Measurements from ENCODE around the gene TUFM. TPM values are rescaled to one million over a fixed set of nuclear protein-coding genes. Genes with fewer than 3 reads are reported as not detected.
A peak's percentile ranks its signal among the peaks of the same experiment; 100 is the strongest.

The TUFM gene
- total RNA-seq, 1 experiment from 2014 or later: 361 TPM

- TF ChIP-seq, protein P1, sequence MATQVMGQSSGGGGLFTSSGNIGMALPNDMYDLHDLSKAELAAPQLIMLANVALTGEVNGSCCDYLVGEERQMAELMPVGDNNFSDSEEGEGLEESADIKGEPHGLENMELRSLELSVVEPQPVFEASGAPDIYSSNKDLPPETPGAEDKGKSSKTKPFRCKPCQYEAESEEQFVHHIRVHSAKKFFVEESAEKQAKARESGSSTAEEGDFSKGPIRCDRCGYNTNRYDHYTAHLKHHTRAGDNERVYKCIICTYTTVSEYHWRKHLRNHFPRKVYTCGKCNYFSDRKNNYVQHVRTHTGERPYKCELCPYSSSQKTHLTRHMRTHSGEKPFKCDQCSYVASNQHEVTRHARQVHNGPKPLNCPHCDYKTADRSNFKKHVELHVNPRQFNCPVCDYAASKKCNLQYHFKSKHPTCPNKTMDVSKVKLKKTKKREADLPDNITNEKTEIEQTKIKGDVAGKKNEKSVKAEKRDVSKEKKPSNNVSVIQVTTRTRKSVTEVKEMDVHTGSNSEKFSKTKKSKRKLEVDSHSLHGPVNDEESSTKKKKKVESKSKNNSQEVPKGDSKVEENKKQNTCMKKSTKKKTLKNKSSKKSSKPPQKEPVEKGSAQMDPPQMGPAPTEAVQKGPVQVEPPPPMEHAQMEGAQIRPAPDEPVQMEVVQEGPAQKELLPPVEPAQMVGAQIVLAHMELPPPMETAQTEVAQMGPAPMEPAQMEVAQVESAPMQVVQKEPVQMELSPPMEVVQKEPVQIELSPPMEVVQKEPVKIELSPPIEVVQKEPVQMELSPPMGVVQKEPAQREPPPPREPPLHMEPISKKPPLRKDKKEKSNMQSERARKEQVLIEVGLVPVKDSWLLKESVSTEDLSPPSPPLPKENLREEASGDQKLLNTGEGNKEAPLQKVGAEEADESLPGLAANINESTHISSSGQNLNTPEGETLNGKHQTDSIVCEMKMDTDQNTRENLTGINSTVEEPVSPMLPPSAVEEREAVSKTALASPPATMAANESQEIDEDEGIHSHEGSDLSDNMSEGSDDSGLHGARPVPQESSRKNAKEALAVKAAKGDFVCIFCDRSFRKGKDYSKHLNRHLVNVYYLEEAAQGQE (IDR thresholded peaks at IDR 0.05; ENCODE audit: low read depth): no peak
- TF ChIP-seq, protein P2, sequence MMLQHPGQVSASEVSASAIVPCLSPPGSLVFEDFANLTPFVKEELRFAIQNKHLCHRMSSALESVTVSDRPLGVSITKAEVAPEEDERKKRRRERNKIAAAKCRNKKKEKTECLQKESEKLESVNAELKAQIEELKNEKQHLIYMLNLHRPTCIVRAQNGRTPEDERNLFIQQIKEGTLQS (IDR thresholded peaks at IDR 0.05): no peak
- no peak for TF ChIP-seq POLR2AphosphoS5 (IDR thresholded peaks at IDR 0.05; ENCODE audit: low read depth, low read length)
- no peak for TF ChIP-seq EZH2 (IDR thresholded peaks at IDR 0.05)
These were observed 19.0 kb upstream of the TUFM start (continued) for GRCh38 chr16:28865001-28865688.

GRCh38 chr16:28863929-28864793 lies 18.0 kb upstream of the TUFM start:
- H2AFZ ChIP-seq (ENCODE audit: low read depth, low read length, poor library complexity, severe bottlenecking): no peak overlapping the region
- peak overlapping the region; percentile 94 for H3K4me3 ChIP-seq (replicated peaks in 1 of 2; ENCODE audit: low read depth in 1 of 2, low read length in 2 of 2)
- no peaks in the 10 kb centered on the region for H3K27me3 ChIP-seq (ENCODE audit: insufficient read depth, low read length)
- ATAC-seq (peak; percentile 9), DNase-seq (ENCODE audit: low read depth, low spot score) (no peak)
- ChIA-PET POLR2A (interaction anchor here (1.1 to 2.9 kb wide), 4 partner anchors 18 to 81 kb away, joined by 3 to 20 read pairs (median 6); partner anchors contain the start of genes RABEP2 and TUFM), RAD21 (ENCODE audit: low non-redundant PET in 1 of 2, low total read pairs in 2 of 2, uncharacterized antibody in 2 of 2, unreplicated experiment in 2 of 2) (no interaction called here), CTCF (interaction anchor here (0.6 to 1.3 kb wide), 3 partner anchors 10 to 77 kb away, joined by 3 to 5 read pairs (median 4); partner anchors contain the start of gene TUFM)
- H3K27ac ChIP-seq (ENCODE audit: low read depth, low read length): peak overlapping the region; percentile 84
- no peaks in the 10 kb centered on the region for H4K20me1 ChIP-seq (ENCODE audit: insufficient read depth)
- no peaks in the 10 kb centered on the region for H3K9me3 ChIP-seq (ENCODE audit: control insufficient read depth in 1 of 2, insufficient read depth in 1 of 2, low read depth in 1 of 2, low read length in 2 of 2)
- H3K4me2 ChIP-seq (ENCODE audit: low read length): peak overlapping the region; percentile 89
- H3K4me1 ChIP-seq (ENCODE audit: control insufficient read depth in 1 of 2, insufficient read depth in 2 of 2, low read length in 2 of 2): peaks cover 16 to 24% of the 10 kb centered on the region in 2 experiments
- intact Hi-C loops (cut with micrococcal nuclease): loop anchor here (1.0 kb wide), 1 partner anchor 82 kb away; no protein-coding TSS in a partner anchor
- H3K79me2 ChIP-seq (ENCODE audit: insufficient read depth, low read length): peaks cover 52% of the 10 kb centered on the region
- peaks cover 9 to 10% of the 10 kb centered on the region in 2 experiments; a peak in 3 of 4 replicates for H3K36me3 ChIP-seq (ENCODE audit: control insufficient read depth in 1 of 2, insufficient read depth in 2 of 2, low read length in 2 of 2)
- peak overlapping the region; percentile 97 for H3K9ac ChIP-seq (ENCODE audit: low read length)
- BruUV-seq (replicated peaks): no TSS peak
- no peaks in the 10 kb centered on the region for H3K9me2 ChIP-seq (ENCODE audit: insufficient read depth)
- TF ChIP-seq, protein P2 (IDR thresholded peaks at IDR 0.05): no peak
- TF ChIP-seq YY1 (IDR thresholded peaks at IDR 0.05; ENCODE audit: extremely low read depth, insufficient replicate concordance, low read depth, low read length): no peak
- no peak for TF ChIP-seq SRF (IDR thresholded peaks at IDR 0.05; ENCODE audit: low read depth)
- TF ChIP-seq EZH2phosphoT487 (IDR thresholded peaks at IDR 0.05; ENCODE audit: borderline replicate concordance): no peak
- TF ChIP-seq JUND (IDR thresholded peaks at IDR 0.05): no peak
- no peak for TF ChIP-seq FOSL1 (IDR thresholded peaks at IDR 0.05; ENCODE audit: low read depth)
- TF ChIP-seq RAD21 (IDR thresholded peaks at IDR 0.05; ENCODE audit: low read depth): no peak
- no peak for TF ChIP-seq EZH2 (IDR thresholded peaks at IDR 0.05)
- TF ChIP-seq, protein P3, sequence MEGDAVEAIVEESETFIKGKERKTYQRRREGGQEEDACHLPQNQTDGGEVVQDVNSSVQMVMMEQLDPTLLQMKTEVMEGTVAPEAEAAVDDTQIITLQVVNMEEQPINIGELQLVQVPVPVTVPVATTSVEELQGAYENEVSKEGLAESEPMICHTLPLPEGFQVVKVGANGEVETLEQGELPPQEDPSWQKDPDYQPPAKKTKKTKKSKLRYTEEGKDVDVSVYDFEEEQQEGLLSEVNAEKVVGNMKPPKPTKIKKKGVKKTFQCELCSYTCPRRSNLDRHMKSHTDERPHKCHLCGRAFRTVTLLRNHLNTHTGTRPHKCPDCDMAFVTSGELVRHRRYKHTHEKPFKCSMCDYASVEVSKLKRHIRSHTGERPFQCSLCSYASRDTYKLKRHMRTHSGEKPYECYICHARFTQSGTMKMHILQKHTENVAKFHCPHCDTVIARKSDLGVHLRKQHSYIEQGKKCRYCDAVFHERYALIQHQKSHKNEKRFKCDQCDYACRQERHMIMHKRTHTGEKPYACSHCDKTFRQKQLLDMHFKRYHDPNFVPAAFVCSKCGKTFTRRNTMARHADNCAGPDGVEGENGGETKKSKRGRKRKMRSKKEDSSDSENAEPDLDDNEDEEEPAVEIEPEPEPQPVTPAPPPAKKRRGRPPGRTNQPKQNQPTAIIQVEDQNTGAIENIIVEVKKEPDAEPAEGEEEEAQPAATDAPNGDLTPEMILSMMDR (IDR thresholded peaks at IDR 0.05 in 2 of 3, conservative IDR thresholded peaks at IDR 0.05 in 1 of 3; ENCODE audit: borderline replicate concordance in 1 of 3, insufficient read depth in 1 of 3, low read depth in 2 of 3, low read length in 2 of 3): no peak
- no peak for TF ChIP-seq SP1 (IDR thresholded peaks at IDR 0.05; ENCODE audit: low read depth)
- TF ChIP-seq EGR1 (IDR thresholded peaks at IDR 0.05; ENCODE audit: low read depth): no peak
- TF ChIP-seq CBX3 (IDR thresholded peaks at IDR 0.05; ENCODE audit: low read depth): no peak
- no peak for TF ChIP-seq POLR2A (IDR thresholded peaks at IDR 0.05; ENCODE audit: borderline replicate concordance, extremely low read depth, insufficient read depth, insufficient read length)
- no peak for TF ChIP-seq CEBPB (IDR thresholded peaks at IDR 0.05; ENCODE audit: low read depth)
- no peak for TF ChIP-seq ZFX (IDR thresholded peaks at IDR 0.05)
- no peak for TF ChIP-seq SIN3A (IDR thresholded peaks at IDR 0.05; ENCODE audit: low read depth)

All from HCT116 (cell line).